Activated T-helper 1 cell treated with anti-CD3 and anti-CD28 coated beads, Interleukin-12 subunit alpha, Interleukin-12 subunit beta, Interleukin-2, Interleukin-4 antibody, amounts not matched to agents 30 ng/mL and 10 ng/mL and 1 ng/mL, durations not matched to agents 14 hours and 24 hours and 36 hours (primary cell): ENCODE measurements around the gene IRF1. TPM values are rescaled to one million over a fixed set of nuclear protein-coding genes. Genes with fewer than 3 reads are reported as not detected.
A peak's percentile ranks its signal among the peaks of the same experiment; 100 is the strongest.
"Not testable (repeated sequence)": the region's sequence is repeated elsewhere in the genome, so short reads cannot be mapped to it uniquely, and the experiment has no call there.

Experiments used
- DNase-seq: peaks from one replicate; pipeline ENCODE4 v3.0.0; 2021; ENCODE audit warnings: low spot score
- H3K27ac Mint-ChIP-seq: one replicate; pipeline ENCODE4 v1.8.0; 2021; ENCODE audit warnings: mild to moderate bottlenecking, mixed read lengths
- H3K27me3 Mint-ChIP-seq: one replicate; pipeline ENCODE4 v1.8.0; 2022; ENCODE audit warnings: mild to moderate bottlenecking, moderate library complexity, mixed read lengths; ENCODE audit not compliant: insufficient read depth
- H3K36me3 Mint-ChIP-seq: one replicate; pipeline ENCODE4 v1.8.0; 2021; ENCODE audit warnings: low read depth, mixed read lengths
- H3K4me1 Mint-ChIP-seq: one replicate; pipeline ENCODE4 v1.8.0; 2021; ENCODE audit warnings: low read depth, mixed read lengths
- H3K4me3 Mint-ChIP-seq: one replicate; pipeline ENCODE4 v1.8.0; 2021; ENCODE audit warnings: mild to moderate bottlenecking, moderate library complexity, mixed read lengths
- H3K9me3 Mint-ChIP-seq: one replicate; pipeline ENCODE4 v1.8.0; 2021; ENCODE audit warnings: mixed read lengths
- intact Hi-C: fragments of 100-400 bp; cut with micrococcal nuclease; formaldehyde crosslinking; loops from one replicate; pipeline ENCODE4 v1.15.1; 2024
- total RNA-seq: library from RNA; stranded (reverse); gene quantifications from 2 replicates; pipeline ENCODE4 v1.2.3, GENCODE V29; 2022

The IRF1 gene
- total RNA-seq, 1 donor from 2014 or later = 198 TPM

GRCh38 chr5:132489871-132490483, 596 bp downstream of the IRF1 start:
- intact Hi-C loops = loop anchor here (1.0 to 5.0 kb wide), 6 partner anchors 32 to 1737 kb away; partner anchors contain the start of genes AFF4 and PPP2CA
- Mint-ChIP-seq H3K27ac (peak overlapping the region; percentile 95), H3K4me3 (peak overlapping the region; percentile 99), H3K4me1 (peaks cover 77% of the 10 kb centered on the region), H3K36me3 (peaks cover 49% of the 10 kb centered on the region), H3K9me3 (no peaks in the 10 kb centered on the region), H3K27me3 (no peaks in the 10 kb centered on the region)
- no peak for DNase-seq

GRCh38 chr5:132489051-132489770, 1.4 kb downstream of the IRF1 start:
- H3K4me3 Mint-ChIP-seq = peak overlapping the region; percentile 99
- peaks cover 56% of the 10 kb centered on the region for H3K36me3 Mint-ChIP-seq
- H3K9me3 Mint-ChIP-seq = no peaks in the 10 kb centered on the region
- DNase-seq = no peak
- intact Hi-C loops = no loop called here
- H3K27me3 Mint-ChIP-seq = no peaks in the 10 kb centered on the region
- peak overlapping the region; percentile 95 for H3K27ac Mint-ChIP-seq
- peaks cover 73% of the 10 kb centered on the region for H3K4me1 Mint-ChIP-seq

GRCh38 chr5:132488590-132488989, 2.0 kb downstream of the IRF1 start:
- Mint-ChIP-seq H3K36me3 (peaks cover 61% of the 10 kb centered on the region), H3K27ac (peak overlapping the region; percentile 95), H3K27me3 (no peaks in the 10 kb centered on the region), H3K4me1 (peaks cover 73% of the 10 kb centered on the region), H3K4me3 (peak overlapping the region; percentile 99), H3K9me3 (no peaks in the 10 kb centered on the region)
- DNase-seq = no peak
- intact Hi-C loops = loop anchor here (1.0 kb wide), 1 partner anchor 9 kb away; no protein-coding TSS in a partner anchor

- Mint-ChIP-seq H3K27ac (peak overlapping the region; percentile 76), H3K4me3 (peak overlapping the region; percentile 99), H3K9me3 (no peaks in the 10 kb centered on the region), H3K4me1 (peaks cover 69% of the 10 kb centered on the region), H3K27me3 (no peaks in the 10 kb centered on the region), H3K36me3 (peaks cover 63% of the 10 kb centered on the region)
- intact Hi-C loops = loop anchor here (1.0 kb wide), 1 partner anchor 9 kb away; no protein-coding TSS in a partner anchor
- no peak for DNase-seq
These were observed 2.6 kb downstream of the IRF1 start for GRCh38 chr5:132487841-132488555.

- H3K9me3 Mint-ChIP-seq = no peaks in the 10 kb centered on the region
- no peak for DNase-seq
- H3K4me1 Mint-ChIP-seq = peaks cover 62% of the 10 kb centered on the region
- no peaks in the 10 kb centered on the region for H3K27me3 Mint-ChIP-seq
- peaks cover 67% of the 10 kb centered on the region for H3K36me3 Mint-ChIP-seq
- H3K4me3 Mint-ChIP-seq = peak overlapping the region; percentile 99
- H3K27ac Mint-ChIP-seq = peak overlapping the region; percentile 76
- intact Hi-C loops = no loop called here
These were observed 3.5 kb downstream of the IRF1 start for GRCh38 chr5:132487095-132487428.

GRCh38 chr5:132486318-132487094, 4.1 kb downstream of the IRF1 start:
- H3K27ac Mint-ChIP-seq = peak overlapping the region; percentile 88
- intact Hi-C loops = no loop called here
- H3K9me3 Mint-ChIP-seq = no peaks in the 10 kb centered on the region
- H3K27me3 Mint-ChIP-seq = no peaks in the 10 kb centered on the region
- DNase-seq = no peak
- H3K4me1 Mint-ChIP-seq = peaks cover 58% of the 10 kb centered on the region
- H3K4me3 Mint-ChIP-seq = peak overlapping the region; percentile 99
- H3K36me3 Mint-ChIP-seq = peaks cover 67% of the 10 kb centered on the region

- H3K4me1 Mint-ChIP-seq = peaks cover 61% of the 10 kb centered on the region
- H3K27ac Mint-ChIP-seq = peak overlapping the region; percentile 88
- peaks cover 67% of the 10 kb centered on the region for H3K36me3 Mint-ChIP-seq
- peak overlapping the region; percentile 99 for H3K4me3 Mint-ChIP-seq
- intact Hi-C loops = no loop called here
- DNase-seq = no peak
- no peaks in the 10 kb centered on the region for H3K27me3 Mint-ChIP-seq
- no peaks in the 10 kb centered on the region for H3K9me3 Mint-ChIP-seq
These were observed 4.8 kb downstream of the IRF1 start for GRCh38 chr5:132485641-132486317.

GRCh38 chr5:132484876-132485640, 5.5 kb downstream of the IRF1 start:
- H3K9me3 Mint-ChIP-seq, DNase-seq, intact Hi-C loops, H3K27me3 Mint-ChIP-seq: not testable (repeated sequence)
- H3K4me3 Mint-ChIP-seq = peak overlapping the region; percentile 99
- H3K27ac Mint-ChIP-seq = peak overlapping the region; percentile 88
- peaks cover 67% of the 10 kb centered on the region for H3K36me3 Mint-ChIP-seq
- peaks cover 65% of the 10 kb centered on the region for H3K4me1 Mint-ChIP-seq

- Mint-ChIP-seq H3K4me1 (peaks cover 72% of the 10 kb centered on the region), H3K36me3 (peaks cover 60% of the 10 kb centered on the region), H3K27me3 (no peaks in the 10 kb centered on the region), H3K27ac (peak overlapping the region; percentile 88), H3K4me3 (peak overlapping the region; percentile 99), H3K9me3 (no peaks in the 10 kb centered on the region)
- no peak for DNase-seq
- intact Hi-C loops = no loop called here
These were observed 6.2 kb downstream of the IRF1 start for GRCh38 chr5:132484391-132484725.

GRCh38 chr5:132483661-132484390, 6.7 kb downstream of the IRF1 start:
- Mint-ChIP-seq H3K4me1 (peaks cover 73% of the 10 kb centered on the region), H3K27ac (peak overlapping the region; percentile 88), H3K36me3 (peaks cover 54% of the 10 kb centered on the region), H3K4me3 (peak overlapping the region; percentile 99), H3K9me3 (no peaks in the 10 kb centered on the region), H3K27me3 (no peaks in the 10 kb centered on the region)
- DNase-seq = no peak
- intact Hi-C loops = no loop called here

- intact Hi-C loops = no loop called here
- no peaks in the 10 kb centered on the region for H3K9me3 Mint-ChIP-seq
- no peaks in the 10 kb centered on the region for H3K27me3 Mint-ChIP-seq
- no peak for DNase-seq
- H3K4me1 Mint-ChIP-seq = peaks cover 75% of the 10 kb centered on the region
- peaks cover 48% of the 10 kb centered on the region for H3K36me3 Mint-ChIP-seq
- peak overlapping the region; percentile 88 for H3K27ac Mint-ChIP-seq
- H3K4me3 Mint-ChIP-seq = peak overlapping the region; percentile 42
These were observed 7.5 kb downstream of the IRF1 start for GRCh38 chr5:132483101-132483500.
